Ovary (tissue), 9 donors: ENCODE data around the gene HIPK2. TPM values are rescaled to one million over a fixed set of nuclear protein-coding genes. Genes with fewer than 3 reads are reported as not detected.

ENCODE experiments used
- DNase-seq, 5 donors: peaks; one replicate each; pipeline ENCODE4 v3.0.0-alpha.2; 2019 to 2020
- H3K27ac ChIP-seq, 2 donors: fragments of 200-600 bp; one replicate each; pipeline versions ENCODE4 v1.5.1 to v1.8.0; 2019 to 2022
- H3K27me3 ChIP-seq: fragments of 200-600 bp; one replicate; pipeline ENCODE4 v1.8.0; 2022
- H3K36me3 ChIP-seq: fragments of 200-600 bp; sonication (generic); one replicate; pipeline ENCODE4 v1.5.1; 2019
- H3K4me1 ChIP-seq: one replicate; pipeline ENCODE4 v1.8.1; 2013; ENCODE audit warnings: mild to moderate bottlenecking, moderate library complexity; ENCODE audit not compliant: insufficient read depth
- H3K4me3 ChIP-seq: fragments of 200-600 bp; sonication (generic); one replicate; pipeline ENCODE4 v1.5.1; 2017
- H3K9me3 ChIP-seq, 2 donors: fragments of 200-600 bp in 1 of 2; sonication (generic) in 1 of 2; one replicate each; pipeline versions ENCODE4 v1.5.1 to v1.8.1; 2013 to 2019; ENCODE audit warnings: mild to moderate bottlenecking in 1 of 2, moderate library complexity in 1 of 2
- EP300 ChIP-seq: sonication (generic); formaldehyde crosslinking; IDR thresholded peaks from one replicate; pipeline ENCODE4 v1.6.1; 2017; ENCODE audit warnings: antibody characterized with exemption
- POLR2A ChIP-seq: fragments of 450-650 bp; IDR thresholded peaks from one replicate; pipeline ENCODE4 v1.6.1; 2017; ENCODE audit warnings: antibody characterized with exemption, mild to moderate bottlenecking, moderate library complexity
- WGBS, 3 donors: extraction: QIAGEN DNeasy Blood & Tissue Kit in 1 of 3; methylation state at CpG; one replicate each; pipeline versions ENCODE4 v1.1.5 to v1.1.7; 2013 to 2017; 5-methylcytosine and 5-hydroxymethylcytosine counted together
- intact Hi-C, 4 donors: fragments of 100-400 bp; cut with DNase I; formaldehyde crosslinking; loops; one replicate each; pipeline versions ENCODE4 v1.11.0 to v1.15.1; 2022 to 2023
- polyA plus RNA-seq, 2 donors: library from polyadenylated mRNA; stranded (reverse); fragments of 200-250 nt in 1 of 2; fragments of 350-450 nt in 1 of 2; fragmentation: Illumina TruSeq in 1 of 2; extraction: RNeasy Lipid Tissue Mini Kit (QIAGEN cat#74804) in 1 of 2; gene quantifications; one replicate each; pipeline ENCODE4 v1.2.3, GENCODE V29; 2013 to 2014
- total RNA-seq, 7 donors: library from RNA; depleted of rRNA in 2 of 7; stranded (reverse); fragments of >200 nt in 2 of 7; fragmentation: NEBNext Ultra II Directional in 3 of 7; extraction: Animal tissue kit (Norgen Biotek cat#: 25700) in 3 of 7; gene quantifications; one replicate each; pipeline versions ENCODE4 v1.1.0 to v1.2.4, GENCODE V29; 2016 to 2023
- TF ChIP-seq, protein P1 (sequence below), 3 donors: fragments of 450-650 bp in 2 of 3; fragments of 200-600 bp in 1 of 3; IDR thresholded peaks; one replicate each; pipeline versions ENCODE4 v1.5.1 to v1.8.0; 2016 to 2022; ENCODE audit warnings: antibody characterized with exemption in 3 of 3, mild to moderate bottlenecking in 1 of 3
- donor health status: DM: no; HTN: no; CAD: no; lungs with moderate emphysema.
- donor health status: DM: no; HTN: no; CAD: no.
- donor health status: Bipolar disorder and iron deficiency.
- donor health status: DM: yes; HTN: yes; CAD: no.
- donor health status: DM: no; HTN: no; CAD: no.
- donor health status: DM: yes; HTN: yes; CAD: no.

HIPK2 gene
- total and polyA plus RNA-seq, 9 donors, result 7.3 to 38.4 (median 28.1) TPM

GRCh38 chr7:139687211-139687954, 90.4 kb downstream of the HIPK2 start:
- no peak overlapping the region for H3K4me3 ChIP-seq
- H3K36me3 ChIP-seq, result no peaks in the 10 kb centered on the region
- DNase-seq, result no peak
- H3K9me3 ChIP-seq, result no peaks in the 10 kb centered on the region
- intact Hi-C loops, result no loop called here
- peaks cover 2% of the 10 kb centered on the region for H3K4me1 ChIP-seq
- H3K27me3 ChIP-seq, result no peaks in the 10 kb centered on the region
- no peak overlapping the region for H3K27ac ChIP-seq
- TF ChIP-seq POLR2A (no peak), EP300 (no peak)
- TF ChIP-seq, protein P1, sequence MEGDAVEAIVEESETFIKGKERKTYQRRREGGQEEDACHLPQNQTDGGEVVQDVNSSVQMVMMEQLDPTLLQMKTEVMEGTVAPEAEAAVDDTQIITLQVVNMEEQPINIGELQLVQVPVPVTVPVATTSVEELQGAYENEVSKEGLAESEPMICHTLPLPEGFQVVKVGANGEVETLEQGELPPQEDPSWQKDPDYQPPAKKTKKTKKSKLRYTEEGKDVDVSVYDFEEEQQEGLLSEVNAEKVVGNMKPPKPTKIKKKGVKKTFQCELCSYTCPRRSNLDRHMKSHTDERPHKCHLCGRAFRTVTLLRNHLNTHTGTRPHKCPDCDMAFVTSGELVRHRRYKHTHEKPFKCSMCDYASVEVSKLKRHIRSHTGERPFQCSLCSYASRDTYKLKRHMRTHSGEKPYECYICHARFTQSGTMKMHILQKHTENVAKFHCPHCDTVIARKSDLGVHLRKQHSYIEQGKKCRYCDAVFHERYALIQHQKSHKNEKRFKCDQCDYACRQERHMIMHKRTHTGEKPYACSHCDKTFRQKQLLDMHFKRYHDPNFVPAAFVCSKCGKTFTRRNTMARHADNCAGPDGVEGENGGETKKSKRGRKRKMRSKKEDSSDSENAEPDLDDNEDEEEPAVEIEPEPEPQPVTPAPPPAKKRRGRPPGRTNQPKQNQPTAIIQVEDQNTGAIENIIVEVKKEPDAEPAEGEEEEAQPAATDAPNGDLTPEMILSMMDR (IDR thresholded peaks at IDR 0.05), result no peak

DNA sequence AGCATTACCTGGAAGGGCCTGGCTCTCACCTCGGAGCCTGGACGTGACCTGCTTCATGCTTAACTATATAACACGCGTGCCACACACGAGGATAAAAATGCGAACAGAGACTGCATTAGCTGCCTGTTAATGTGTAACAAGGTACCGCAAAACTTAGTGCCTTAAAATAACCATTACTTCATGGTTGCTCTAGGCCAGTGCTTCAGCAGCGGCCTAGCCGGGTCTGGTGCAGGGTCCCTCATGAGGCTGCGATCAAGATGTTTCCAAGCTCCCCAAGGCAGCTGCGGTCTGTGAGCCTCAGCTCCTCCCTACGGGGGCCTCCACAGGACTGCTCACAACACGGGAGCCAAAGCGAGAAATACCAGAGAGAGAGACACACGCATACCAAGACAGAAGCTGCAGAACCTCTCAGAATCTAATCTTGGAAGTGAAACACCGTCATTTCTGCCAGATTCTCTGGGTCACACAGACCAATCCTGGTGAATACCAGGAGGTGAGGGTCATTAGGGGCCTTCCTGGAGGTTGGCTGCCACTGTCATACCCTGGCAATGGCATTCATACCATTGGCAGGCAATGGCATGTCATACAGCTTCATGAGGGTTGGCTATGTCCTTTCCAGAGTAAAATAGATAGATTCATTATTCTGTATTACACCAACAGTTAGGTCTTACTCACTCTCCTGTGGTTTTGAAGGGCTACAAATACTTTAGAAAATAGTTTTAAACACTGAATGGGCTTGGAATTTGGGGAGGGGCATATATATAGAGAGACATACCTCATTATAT, 94.5 kb downstream of the HIPK2 start:
- Histone ChIP-seq H3K9me3 (no peaks in the 10 kb centered on the region), H3K27ac (no peak overlapping the region), H3K4me3 (no peak overlapping the region), H3K27me3 (no peaks in the 10 kb centered on the region), H3K36me3 (no peaks in the 10 kb centered on the region), H3K4me1 (peaks cover 10% of the 10 kb centered on the region)
- intact Hi-C loops, result no loop called here
- WGBS, 3 donors, result 89 to 94% (median 93%) methylated on average over 16 of the region's 16 CpGs
- no peak for DNase-seq
- TF ChIP-seq EP300, result no peak
- no peak for TF ChIP-seq POLR2A
- TF ChIP-seq, protein P1 (IDR thresholded peaks at IDR 0.05), result no peak

DNA sequence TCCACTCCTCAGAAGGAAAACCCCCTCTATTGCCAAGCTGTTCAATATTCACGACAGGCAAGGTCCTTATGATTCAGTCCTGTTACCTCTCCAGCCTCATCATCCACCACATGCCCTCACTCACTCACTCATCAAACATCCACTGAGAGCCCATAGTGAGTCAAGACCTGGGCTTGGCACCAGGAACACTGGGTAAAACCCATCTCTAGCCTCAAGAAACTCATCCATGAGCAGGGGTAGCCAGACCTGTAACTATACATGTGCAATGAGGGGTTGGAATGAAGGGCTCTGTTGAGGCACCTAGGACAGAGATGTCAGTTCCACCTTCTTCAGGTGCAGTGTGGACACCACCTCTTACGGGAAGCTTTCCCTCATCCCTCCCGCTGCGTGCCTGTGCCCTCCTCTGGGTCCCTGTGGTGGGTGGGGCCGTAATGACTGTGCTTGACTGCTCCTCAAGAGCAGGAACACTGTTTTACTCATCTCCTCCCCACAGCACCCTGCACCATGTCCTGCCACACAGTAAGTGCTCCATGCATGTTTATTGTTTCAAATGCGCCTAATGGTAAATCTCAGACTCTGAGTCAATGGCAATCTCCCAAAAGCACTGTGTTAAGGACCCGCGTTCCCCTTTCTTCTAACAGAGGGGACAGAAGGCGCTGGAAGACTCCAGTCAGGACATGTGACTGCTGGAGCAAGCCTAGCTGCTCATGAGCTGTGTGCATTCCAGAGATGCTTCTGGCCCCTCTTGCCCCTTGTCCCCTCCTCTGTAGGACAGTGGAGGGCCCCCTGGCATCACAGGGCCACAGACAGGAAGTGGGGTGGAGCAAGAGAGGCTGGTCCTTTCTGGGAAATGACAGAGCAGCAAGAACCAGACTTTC, 95.4 kb downstream of the HIPK2 start:
- Histone ChIP-seq H3K4me3 (no peak overlapping the region), H3K4me1 (peaks cover 10% of the 10 kb centered on the region), H3K36me3 (no peaks in the 10 kb centered on the region), H3K9me3 (no peaks in the 10 kb centered on the region), H3K27ac (no peak overlapping the region), H3K27me3 (no peaks in the 10 kb centered on the region)
- intact Hi-C loops, result no loop called here
- TF ChIP-seq, protein P1 (IDR thresholded peaks at IDR 0.05), result no peak
- TF ChIP-seq EP300 (no peak), POLR2A (no peak)
- 91 to 96% (median 95%) methylated on average over 9 of the region's 9 CpGs for WGBS, 3 donors
- no peak for DNase-seq

DNA sequence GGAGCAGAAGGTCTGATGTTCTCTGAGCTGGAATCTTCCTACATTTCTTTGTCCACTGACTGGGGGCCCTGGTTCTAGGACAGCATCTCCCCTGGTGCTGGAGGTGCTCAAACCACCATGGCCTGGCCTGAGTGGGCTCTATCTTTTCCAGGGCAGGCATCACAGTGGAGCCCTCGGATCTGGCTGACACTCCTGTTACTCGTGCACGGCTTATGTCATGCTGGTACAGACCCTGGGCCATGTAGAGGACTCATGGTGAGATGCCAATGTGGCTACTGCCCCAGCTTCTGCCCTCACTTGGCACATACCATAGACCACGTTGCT, 96.0 kb downstream of the HIPK2 start:
- Histone ChIP-seq H3K4me3 (no peak overlapping the region), H3K4me1 (peaks cover 10% of the 10 kb centered on the region), H3K27me3 (no peaks in the 10 kb centered on the region), H3K9me3 (no peaks in the 10 kb centered on the region), H3K36me3 (no peaks in the 10 kb centered on the region), H3K27ac (no peak overlapping the region)
- TF ChIP-seq POLR2A (no peak), EP300 (no peak)
- TF ChIP-seq, protein P1 (IDR thresholded peaks at IDR 0.05), result no peak
- intact Hi-C loops, result no loop called here
- 92 to 100% (median 97%) methylated on average over 4 of the region's 4 CpGs for WGBS, 3 donors
- DNase-seq, result no peak
